C4-2B (cell line): ENCODE data around the gene OLFML2A.
"Not testable (repeated sequence)": the region's sequence is repeated elsewhere in the genome, so short reads cannot be mapped to it uniquely, and the experiment has no call there.

Experiments
- H3K27ac ChIP-seq: fragments of 450-650 bp; 2 replicates; pipeline ENCODE4 v1.5.1; 2017
- CTCF ChIP-seq: fragments of 450-650 bp; conservative IDR thresholded peaks from 2 replicates; pipeline ENCODE4 v1.5.1; 2017; ENCODE audit warnings: mild to moderate bottlenecking
- ZFX ChIP-seq: fragments of 450-650 bp; IDR thresholded peaks from 2 replicates; pipeline ENCODE4 v1.6.1; 2017

OLFML2A gene

GRCh38 chr9:124776954-124777648 is at the start of gene OLFML2A:
OLFML2A (plus strand) TSS chr9:124777133; CDS start chr9:124777271, 138 bp downstream.
- TF ChIP-seq CTCF (no peak; the same call in 1 of the 2 replicates), ZFX (no peak)
- H3K27ac ChIP-seq, result no peak within 1 kb of the TSS

- TF ChIP-seq ZFX (no peak), CTCF (no peak)
- no peak overlapping the region for H3K27ac ChIP-seq
Observed at GRCh38 chr9:124730772-124731171, 46.2 kb upstream of the OLFML2A start.

GRCh38 chr9:124733964-124734740 is 42.8 kb upstream of the OLFML2A start:
- no peak for TF ChIP-seq ZFX
- TF ChIP-seq CTCF, result no peak

GRCh38 chr9:124734741-124735083 is 42.2 kb upstream of the OLFML2A start:
- not testable (repeated sequence) for H3K27ac ChIP-seq

More at GRCh38 chr9:124733964-124734740, 42.8 kb upstream of the OLFML2A start:
- H3K27ac ChIP-seq, result no peak overlapping the region

GRCh38 chr9:124735121-124735520 is 41.8 kb upstream of the OLFML2A start:
- TF ChIP-seq ZFX (no peak), CTCF (no peak)
- no peak overlapping the region for H3K27ac ChIP-seq

- not testable (repeated sequence) for H3K27ac ChIP-seq
Observed at GRCh38 chr9:124738075-124738474, 38.9 kb upstream of the OLFML2A start.

GRCh38 chr9:124739360-124739759 is 37.6 kb upstream of the OLFML2A start:
- TF ChIP-seq ZFX (no peak), CTCF (no peak)
- no peak overlapping the region for H3K27ac ChIP-seq

- TF ChIP-seq ZFX (no peak), CTCF (no peak)
- no peak overlapping the region for H3K27ac ChIP-seq
Observed at GRCh38 chr9:124741149-124741548, 35.8 kb upstream of the OLFML2A start.
